Psoas muscle (tissue), 8 donors: Measurements from ENCODE around the gene SGCD. TPM values are rescaled to one million over a fixed set of nuclear protein-coding genes. Genes with fewer than 3 reads are reported as not detected.

Experiments used
- ATAC-seq, 4 donors: fragments of 200-7000 bp; cut with Tn5 transposase; one replicate each; pipeline ENCODE4 v1.9.1; 2020; ENCODE audit warnings: moderate library complexity in 3 of 4, mild to moderate bottlenecking in 2 of 4
- DNase-seq, 2 donors: peaks; one replicate each; pipeline ENCODE4 v3.0.0-alpha.2; 2020
- H3K27ac ChIP-seq: fragments of 200-600 bp; one replicate; pipeline ENCODE4 v1.8.0; 2022
- H3K27me3 ChIP-seq, 3 donors: fragments of 200-600 bp in 1 of 3; one replicate each; pipeline versions ENCODE4 v1.6.1 to v1.8.0; 2013 to 2022; ENCODE audit warnings: low read length in 2 of 3, mild to moderate bottlenecking in 2 of 3, moderate library complexity in 1 of 3; ENCODE audit not compliant: insufficient read depth in 3 of 3
- H3K36me3 ChIP-seq, 2 donors: fragments of 200-600 bp in 1 of 2; one replicate each; pipeline versions ENCODE4 v1.6.1 to v1.8.0; 2013 to 2022; ENCODE audit warnings: low read depth in 1 of 2, mild to moderate bottlenecking in 1 of 2, moderate library complexity in 1 of 2; ENCODE audit not compliant: insufficient read depth in 1 of 2
- H3K4me1 ChIP-seq: fragments of 200-600 bp; one replicate; pipeline ENCODE4 v1.8.0; 2022
- H3K4me3 ChIP-seq: fragments of 200-600 bp; one replicate; pipeline ENCODE4 v1.8.0; 2022; ENCODE audit warnings: mild to moderate bottlenecking
- H3K9me3 ChIP-seq: fragments of 200-600 bp; one replicate; pipeline ENCODE4 v1.8.0; 2022
- CTCF ChIP-seq: fragments of 200-600 bp; IDR thresholded peaks from one replicate; pipeline ENCODE4 v1.8.0; 2022; ENCODE audit warnings: antibody characterized with exemption
- WGBS, 3 donors: extraction: QIAGEN DNeasy Blood & Tissue Kit; methylation state at CpG; one replicate each; pipeline versions ENCODE4 v1.1.6 to v1.1.7; 2013; 5-methylcytosine and 5-hydroxymethylcytosine counted together
- intact Hi-C, 2 donors: fragments of 100-400 bp; cut with DNase I; formaldehyde crosslinking; loops; one replicate each; pipeline versions ENCODE4 v1.11.0 to v1.14.2; 2022
- polyA plus RNA-seq, 3 donors: library from polyadenylated mRNA; stranded (reverse); fragments of 200-250 nt; gene quantifications; one replicate each; pipeline ENCODE4 v1.2.3, GENCODE V29; 2013
- total RNA-seq, 4 donors: library from RNA; stranded (reverse); fragmentation: NEBNext Ultra II Directional in 2 of 4; extraction: Animal tissue kit (Norgen Biotek cat#: 25700) in 2 of 4; gene quantifications; one replicate each; pipeline versions ENCODE4 v1.2.1 to v1.2.4, GENCODE V29; 2021 to 2023
- donor health status: healthy with polysubstance abuse.
- donor health status: DM: no; HTN: no; CAD: no; lungs with moderate emphysema.
- donor health status: Bipolar disorder and iron deficiency.
- donor health status: healthy.
- donor health status: DM: yes; HTN: yes; CAD: no.
- donor health status: DM: no; HTN: no; CAD: no.
- donor health status: DM: no; HTN: no; CAD: no.
- donor health status: DM: yes; HTN: yes; CAD: no.

The SGCD gene
- total and polyA plus RNA-seq, 7 donors: 13.2 to 51.5 (median 33.2) TPM

- H3K36me3 ChIP-seq: peaks cover 8 to 34% of the 10 kb centered on the region in 2 donors
- intact Hi-C loops: no loop called here
- no peaks in the 10 kb centered on the region for H3K27me3 ChIP-seq
- no peak overlapping the region for H3K4me3 ChIP-seq
- no peak overlapping the region for H3K27ac ChIP-seq
- DNase-seq (no peak), ATAC-seq (no peak)
- no peaks in the 10 kb centered on the region for H3K4me1 ChIP-seq
- TF ChIP-seq CTCF: no peak
- no peaks in the 10 kb centered on the region for H3K9me3 ChIP-seq
- WGBS, 3 donors: 64 to 80% (median 69%) methylated on average over 11 of the region's 11 CpGs
Observed at GRCh38 chr5:156759156-156759555, 432.2 kb downstream of the SGCD start.

- DNase-seq: no peak
- no peak overlapping the region for H3K27ac ChIP-seq
- intact Hi-C loops: no loop called here
Observed at GRCh38 chr5:156762771-156763170, 435.8 kb downstream of the SGCD start.

GRCh38 chr5:156764176-156764971 lies 437.4 kb downstream of the SGCD start:
- no peak for TF ChIP-seq CTCF
- ATAC-seq: no peak
- DNase-seq: no peak
- no peaks in the 10 kb centered on the region for H3K27me3 ChIP-seq
- intact Hi-C loops: no loop called here
- no peak overlapping the region for H3K27ac ChIP-seq
- H3K4me1 ChIP-seq: no peaks in the 10 kb centered on the region
- H3K36me3 ChIP-seq: peaks cover 0 to 11% of the 10 kb centered on the region in 2 donors
- H3K4me3 ChIP-seq: no peak overlapping the region
- no peaks in the 10 kb centered on the region for H3K9me3 ChIP-seq
- WGBS, 3 donors: 72 to 76% (median 74%) methylated on average over 6 of the region's 6 CpGs

More at GRCh38 chr5:156762771-156763170, 435.8 kb downstream of the SGCD start:
- Histone ChIP-seq H3K4me1 (no peaks in the 10 kb centered on the region), H3K9me3 (no peaks in the 10 kb centered on the region), H3K36me3 (peaks cover 0 to 27% of the 10 kb centered on the region in 2 donors), H3K27me3 (no peaks in the 10 kb centered on the region), H3K4me3 (no peak overlapping the region)
- no peak for TF ChIP-seq CTCF
- ATAC-seq: no peak

- no peaks in the 10 kb centered on the region for H3K36me3 ChIP-seq
- H3K27me3 ChIP-seq: no peaks in the 10 kb centered on the region
- TF ChIP-seq CTCF: no peak
- H3K9me3 ChIP-seq: no peaks in the 10 kb centered on the region
- intact Hi-C loops: no loop called here
- H3K4me3 ChIP-seq: no peak overlapping the region
- H3K27ac ChIP-seq: no peak overlapping the region
- H3K4me1 ChIP-seq: peaks cover 6% of the 10 kb centered on the region
- 50 to 78% (median 61%) methylated on average over 2 of the region's 2 CpGs for WGBS, 3 donors
- no peak for ATAC-seq
- no peak for DNase-seq
Observed at GRCh38 chr5:156774273-156774672, 447.3 kb downstream of the SGCD start.
